Stomach (tissue), 9 donors: ENCODE measurements around the gene GLB1L3. TPM values are rescaled to one million over a fixed set of nuclear protein-coding genes. Genes with fewer than 3 reads are reported as not detected.

Source experiments
- DNase-seq, 2 donors: peaks; one replicate each; pipeline versions ENCODE4 v3.0.0 to v3.0.0-alpha.2; 2013 to 2019
- H3K27ac ChIP-seq, 5 donors: fragments of 200-600 bp in 4 of 5; sonication (generic) in 4 of 5; one replicate each; pipeline ENCODE4 v1.5.1; 2013 to 2019; ENCODE audit warnings: mild to moderate bottlenecking in 1 of 5, moderate library complexity in 1 of 5
- H3K27me3 ChIP-seq, 3 donors: fragments of 200-600 bp; sonication (generic); one replicate each; pipeline ENCODE4 v1.5.1; 2017 to 2019; ENCODE audit warnings: mixed run types in 1 of 3
- H3K36me3 ChIP-seq, 4 donors: fragments of 200-600 bp; sonication (generic); 1 replicate in 3 of 4; 2 replicates in 1 of 4; pipeline ENCODE4 v1.5.1; 2016 to 2019
- H3K4me1 ChIP-seq, 4 donors: fragments of 200-600 bp; sonication (generic); one replicate each; pipeline ENCODE4 v1.5.1; 2016 to 2019
- H3K4me3 ChIP-seq, 4 donors: fragments of 200-600 bp; sonication (generic) in 3 of 4; one replicate each; pipeline ENCODE4 v1.5.1; 2016 to 2019; ENCODE audit warnings: mild to moderate bottlenecking in 1 of 4
- H3K9me3 ChIP-seq, 4 donors: fragments of 200-600 bp; sonication (generic); one replicate each; pipeline ENCODE4 v1.5.1; 2016 to 2019
- EP300 ChIP-seq: sonication (generic); formaldehyde crosslinking; IDR thresholded peaks from one replicate; pipeline ENCODE4 v1.6.1; 2017; ENCODE audit warnings: antibody characterized with exemption
- POLR2A ChIP-seq, 4 donors: fragments of 450-650 bp; IDR thresholded peaks; one replicate each; pipeline ENCODE4 v1.6.1; 2016; ENCODE audit warnings: antibody characterized with exemption in 4 of 4, control low read depth in 2 of 4, mild to moderate bottlenecking in 1 of 4, moderate library complexity in 1 of 4
- POLR2AphosphoS5 ChIP-seq, 3 donors: sonication (generic); formaldehyde crosslinking; IDR thresholded peaks; one replicate each; pipeline ENCODE4 v1.6.1; 2016; ENCODE audit warnings: antibody characterized with exemption in 3 of 3
- WGBS, 5 donors: extraction: QIAGEN DNeasy Blood & Tissue Kit in 3 of 5; methylation state at CpG; one replicate each; pipeline versions ENCODE4 v1.1.5 to v1.1.7; 2013 to 2018; 5-methylcytosine and 5-hydroxymethylcytosine counted together
- intact Hi-C: fragments of 100-400 bp; cut with DNase I; formaldehyde crosslinking; loops from one replicate; pipeline ENCODE4 v1.15.1; 2023; ENCODE audit warnings: low total_unique reads
- polyA plus RNA-seq, 3 donors: library from polyadenylated mRNA; stranded (reverse); fragments of 200-250 nt; gene quantifications; one replicate each; pipeline ENCODE4 v1.2.3, GENCODE V29; 2013
- total RNA-seq, 5 donors: library from RNA; depleted of rRNA; stranded (reverse); fragments of >200 nt; gene quantifications; one replicate each; pipeline versions ENCODE4 v1.1.0 to v1.2.3, GENCODE V29; 2014 to 2016
- TF ChIP-seq, protein P1 (sequence below), 7 experiments: fragments of 450-650 bp in 4 of 7; fragments of 200-600 bp in 3 of 7; sonication (generic) in 3 of 7; IDR thresholded peaks; one replicate each; pipeline ENCODE4 v1.5.1; 2016 to 2019; ENCODE audit warnings: antibody characterized with exemption in 7 of 7, control low read depth in 2 of 7, mild to moderate bottlenecking in 1 of 7
- donor health status: healthy with polysubstance abuse.
- donor health status: Bipolar disorder and iron deficiency.
- donor health status: healthy.

Gene GLB1L3
- total and polyA plus RNA-seq, 8 donors: 0.08 TPM; not detected in 7

DNA sequence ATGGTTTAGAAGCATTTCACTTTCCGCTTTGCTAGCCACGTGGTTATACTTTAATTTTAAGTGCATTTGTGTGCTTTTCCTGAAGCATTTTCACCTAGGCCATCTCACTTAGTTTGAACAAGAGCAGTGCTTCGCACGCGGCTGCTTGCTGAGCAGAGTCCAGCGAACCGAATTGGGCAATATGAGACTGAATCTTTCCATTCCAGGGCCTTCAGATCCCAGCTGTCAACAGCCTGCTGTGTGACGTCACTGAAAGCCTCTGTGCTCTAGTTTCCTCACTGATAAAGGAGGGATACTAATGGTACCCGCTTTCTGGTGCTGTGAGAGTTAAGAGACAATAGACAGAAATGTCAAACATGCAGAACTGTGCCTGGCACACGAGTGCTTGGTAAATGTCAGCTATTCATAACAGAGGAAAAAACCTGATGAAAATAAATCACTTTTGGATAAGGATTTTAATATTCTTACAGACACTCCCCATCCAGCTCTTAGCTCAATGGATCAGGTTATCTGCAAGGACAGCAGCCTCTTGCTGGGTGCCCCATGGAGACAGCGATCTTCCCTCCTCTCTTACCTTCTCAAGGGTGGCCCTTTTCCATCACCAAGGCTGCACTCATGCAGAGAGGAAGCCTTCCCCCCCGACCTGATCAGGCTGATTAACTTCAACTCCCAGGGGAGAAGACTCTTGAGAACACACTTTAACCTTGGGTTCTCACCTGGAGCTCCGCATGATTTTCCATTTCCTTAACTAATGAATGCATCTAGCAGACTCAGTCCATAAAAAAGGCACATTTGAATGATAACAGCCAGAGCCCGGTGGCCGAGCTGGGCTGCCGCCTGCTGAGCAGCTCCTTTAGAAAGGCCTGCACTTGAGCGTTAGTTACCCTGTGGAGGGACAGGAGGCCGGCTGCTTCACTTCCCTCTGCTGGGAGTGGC, 3.5 kb upstream of the GLB1L3 start:
- no peaks in the 10 kb centered on the region for H3K9me3 ChIP-seq
- TF ChIP-seq, protein P1, sequence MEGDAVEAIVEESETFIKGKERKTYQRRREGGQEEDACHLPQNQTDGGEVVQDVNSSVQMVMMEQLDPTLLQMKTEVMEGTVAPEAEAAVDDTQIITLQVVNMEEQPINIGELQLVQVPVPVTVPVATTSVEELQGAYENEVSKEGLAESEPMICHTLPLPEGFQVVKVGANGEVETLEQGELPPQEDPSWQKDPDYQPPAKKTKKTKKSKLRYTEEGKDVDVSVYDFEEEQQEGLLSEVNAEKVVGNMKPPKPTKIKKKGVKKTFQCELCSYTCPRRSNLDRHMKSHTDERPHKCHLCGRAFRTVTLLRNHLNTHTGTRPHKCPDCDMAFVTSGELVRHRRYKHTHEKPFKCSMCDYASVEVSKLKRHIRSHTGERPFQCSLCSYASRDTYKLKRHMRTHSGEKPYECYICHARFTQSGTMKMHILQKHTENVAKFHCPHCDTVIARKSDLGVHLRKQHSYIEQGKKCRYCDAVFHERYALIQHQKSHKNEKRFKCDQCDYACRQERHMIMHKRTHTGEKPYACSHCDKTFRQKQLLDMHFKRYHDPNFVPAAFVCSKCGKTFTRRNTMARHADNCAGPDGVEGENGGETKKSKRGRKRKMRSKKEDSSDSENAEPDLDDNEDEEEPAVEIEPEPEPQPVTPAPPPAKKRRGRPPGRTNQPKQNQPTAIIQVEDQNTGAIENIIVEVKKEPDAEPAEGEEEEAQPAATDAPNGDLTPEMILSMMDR (IDR thresholded peaks at IDR 0.05): no peak
- TF ChIP-seq POLR2AphosphoS5 (IDR thresholded peaks at IDR 0.05) (no peak), EP300 (no peak), POLR2A (IDR thresholded peaks at IDR 0.05) (no peak)
- intact Hi-C loops: no loop called here
- H3K4me3 ChIP-seq: no peak overlapping the region
- no peaks in the 10 kb centered on the region for H3K36me3 ChIP-seq
- peaks cover 19 to 81% (median 53%) of the 10 kb centered on the region in 3 donors for H3K27me3 ChIP-seq
- no peak overlapping the region for H3K27ac ChIP-seq
- H3K4me1 ChIP-seq: peaks cover 18 to 22% (median 21%) of the 10 kb centered on the region in 4 donors
- 29 to 38% (median 32%) methylated on average over 18 of the region's 18 CpGs for WGBS, 5 donors
- DNase-seq: peak in 1 of 2 donors; percentile 46

DNA sequence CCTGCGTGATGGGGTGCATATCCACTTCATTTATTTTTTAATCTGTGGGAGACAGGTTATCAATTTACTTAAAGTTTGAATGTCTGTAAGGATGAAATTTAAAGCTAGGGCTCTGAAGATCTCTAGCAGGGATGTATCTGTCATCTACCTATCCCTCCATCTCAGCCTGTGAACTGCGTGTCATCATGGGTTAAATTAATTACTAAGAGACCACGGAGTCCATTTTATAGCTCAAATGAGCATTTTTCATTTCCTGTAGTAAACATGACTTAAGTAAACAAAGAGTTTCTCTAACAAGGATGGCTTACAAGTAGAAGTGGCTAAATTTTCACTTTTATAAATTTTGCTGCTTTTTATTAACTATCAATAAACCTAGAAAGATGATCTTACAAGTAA, 2.9 kb upstream of the GLB1L3 start:
- Histone ChIP-seq H3K27ac (no peak overlapping the region), H3K9me3 (peaks cover 0 to 2% (median 0%) of the 10 kb centered on the region in 4 donors), H3K4me1 (peaks cover 18 to 22% (median 21%) of the 10 kb centered on the region in 4 donors), H3K36me3 (no peaks in the 10 kb centered on the region), H3K27me3 (peaks cover 19 to 87% (median 60%) of the 10 kb centered on the region in 3 donors), H3K4me3 (no peak overlapping the region)
- no peak for DNase-seq
- intact Hi-C loops: no loop called here
- TF ChIP-seq, protein P1 (IDR thresholded peaks at IDR 0.05): no peak
- TF ChIP-seq POLR2AphosphoS5 (IDR thresholded peaks at IDR 0.05): no peak
- no peak for TF ChIP-seq EP300
- TF ChIP-seq POLR2A (IDR thresholded peaks at IDR 0.05): no peak
- WGBS, 5 donors: 25 to 41% (median 40%) methylated on average over 3 of the region's 3 CpGs

DNA sequence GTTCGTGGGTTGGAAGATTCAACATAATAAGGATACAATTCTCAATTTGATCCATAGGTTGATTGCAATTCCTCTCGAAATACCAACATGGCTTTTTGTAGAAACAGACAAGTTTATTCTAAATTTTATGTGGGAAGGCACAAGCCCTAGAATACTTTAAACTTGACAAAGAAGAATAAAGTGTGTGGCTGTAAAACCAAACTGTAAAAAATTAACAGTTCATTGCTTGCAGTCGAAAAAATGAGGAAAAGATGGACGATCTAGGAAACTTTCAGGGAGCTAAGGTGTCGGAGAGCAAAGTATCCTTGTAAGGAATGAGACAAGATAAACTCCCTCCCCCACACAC, 1.0 kb upstream of the GLB1L3 start:
- 19 to 23% (median 22%) methylated on average over 5 of the region's 5 CpGs for WGBS, 5 donors
- peaks cover 19 to 93% (median 63%) of the 10 kb centered on the region in 3 donors for H3K27me3 ChIP-seq
- TF ChIP-seq POLR2AphosphoS5 (IDR thresholded peaks at IDR 0.05) (no peak), EP300 (no peak), POLR2A (IDR thresholded peaks at IDR 0.05) (no peak)
- TF ChIP-seq, protein P1 (IDR thresholded peaks at IDR 0.05): no peak
- DNase-seq: no peak
- H3K4me1 ChIP-seq: peaks cover 18 to 22% (median 21%) of the 10 kb centered on the region in 4 donors
- peaks cover 0 to 7% (median 0%) of the 10 kb centered on the region in 4 donors for H3K9me3 ChIP-seq
- intact Hi-C loops: no loop called here
- H3K36me3 ChIP-seq: no peaks in the 10 kb centered on the region
- H3K4me3 ChIP-seq: no peak overlapping the region
- H3K27ac ChIP-seq: no peak overlapping the region

DNA sequence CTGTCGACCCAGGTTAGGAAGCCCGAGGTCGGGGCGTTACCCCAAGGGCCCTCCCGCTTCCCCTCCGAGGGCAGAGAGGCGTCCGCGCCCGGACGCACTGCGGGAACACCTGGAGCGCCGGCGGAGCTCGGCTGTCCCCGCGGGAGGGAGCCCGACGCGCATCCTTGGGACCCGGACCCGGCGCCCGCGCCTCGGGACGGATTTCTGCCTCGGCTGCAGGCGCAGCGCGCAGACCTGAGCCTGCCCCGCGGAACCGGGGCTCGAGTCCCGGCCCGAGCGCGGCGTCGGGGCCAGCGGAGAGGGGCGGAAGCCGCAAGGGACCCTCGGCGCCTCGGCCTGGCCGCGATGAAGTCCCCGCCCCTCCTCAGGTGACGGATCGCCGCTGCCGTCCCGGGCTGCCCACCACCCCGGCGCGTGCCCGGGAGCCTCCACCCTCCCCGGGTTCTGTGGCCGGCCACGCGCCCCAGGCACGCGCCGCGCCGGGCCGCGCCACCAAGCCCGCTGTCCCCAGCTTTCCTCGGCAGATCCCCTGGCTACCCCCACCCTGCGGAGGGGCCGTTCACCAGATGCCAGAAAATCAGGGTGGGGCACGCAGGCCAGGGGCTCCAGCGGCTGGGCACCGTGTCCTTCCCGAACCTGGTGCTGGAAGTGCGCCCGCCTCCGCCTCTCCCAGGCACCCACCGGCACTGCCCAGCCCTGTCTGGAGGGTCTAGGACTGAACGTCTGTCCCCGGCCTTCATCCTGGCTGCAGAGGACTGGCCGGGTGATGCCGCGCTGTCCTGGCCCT, 410 bp downstream of the GLB1L3 start:
- intact Hi-C loops: no loop called here
- DNase-seq: peak in 1 of 2 donors; percentile 20
- H3K36me3 ChIP-seq: no peaks in the 10 kb centered on the region
- peaks cover 18 to 22% (median 21%) of the 10 kb centered on the region in 4 donors for H3K4me1 ChIP-seq
- H3K9me3 ChIP-seq: peaks cover 0 to 7% (median 0%) of the 10 kb centered on the region in 4 donors
- H3K27ac ChIP-seq: no peak overlapping the region
- H3K4me3 ChIP-seq: peak overlapping the region; percentile 27 to 56 (median 37)
- WGBS, 5 donors: 1 to 3% (median 2%) methylated on average over 8 to 88 of the region's 88 CpGs
- peaks cover 19 to 86% (median 63%) of the 10 kb centered on the region in 3 donors for H3K27me3 ChIP-seq
- TF ChIP-seq, protein P1 (IDR thresholded peaks at IDR 0.05): no peak
- TF ChIP-seq POLR2AphosphoS5 (IDR thresholded peaks at IDR 0.05): no peak
- no peak for TF ChIP-seq EP300
- TF ChIP-seq POLR2A (IDR thresholded peaks at IDR 0.05): no peak
